ENCODE results near the gene UGT1A10. TPM values are rescaled to one million over a fixed set of nuclear protein-coding genes. Genes with fewer than 3 reads are reported as not detected.

The UGT1A10 gene
- total and polyA plus RNA-seq, 2 of the 13 experiments (the other 11 are each of a cell fraction or from before 2014, with no cell fraction given): not detected

DNA sequence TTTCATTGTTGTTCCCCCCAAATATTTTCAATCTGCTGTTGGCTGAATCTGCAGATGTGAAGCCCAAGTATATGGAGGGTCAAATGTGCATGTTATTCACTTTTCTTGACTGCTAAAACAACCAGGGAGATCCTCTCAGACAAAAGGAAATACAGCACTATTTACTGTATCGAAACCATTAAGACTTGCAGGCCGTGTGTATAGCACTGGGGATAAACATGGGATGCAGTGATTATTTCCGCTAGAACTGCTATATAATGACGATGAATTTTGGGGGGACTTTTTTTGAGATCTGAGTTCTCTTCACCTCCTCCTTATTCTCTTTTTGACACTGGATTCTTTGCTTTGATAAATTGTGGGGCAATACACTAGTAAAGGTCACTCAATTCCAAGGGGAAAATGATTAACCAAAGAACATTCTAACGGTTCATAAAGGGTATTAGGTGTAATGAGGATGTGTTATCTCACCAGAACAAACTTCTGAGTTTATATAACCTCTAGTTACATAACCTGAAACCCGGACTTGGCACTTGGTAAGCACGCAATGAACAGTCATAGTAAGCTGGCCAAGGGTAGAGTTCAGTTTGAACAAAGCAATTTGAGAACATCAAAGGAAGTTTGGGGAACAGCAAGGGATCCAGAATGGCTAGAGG, 120.3 kb downstream of the UGT1A10 start (continued):
- TF ChIP-seq RAD21 (CRISPR knock-in tag; IDR thresholded peaks at IDR 0.05) (no peak), ZNF839 (CRISPR knock-in tag; IDR thresholded peaks at IDR 0.05; ENCODE audit: borderline replicate concordance) (no peak), RXRB (CRISPR knock-in tag; IDR thresholded peaks at IDR 0.05; ENCODE audit: borderline replicate concordance) (peak; percentile 99), ZNF564 (CRISPR knock-in tag; IDR thresholded peaks at IDR 0.05) (no peak), ZNF782 (CRISPR knock-in tag; IDR thresholded peaks at IDR 0.05; ENCODE audit: borderline replicate concordance) (no peak), TCF12 (IDR thresholded peaks at IDR 0.05) (no peak), TCF12 (CRISPR knock-in tag; IDR thresholded peaks at IDR 0.05) (peak; percentile 97), SMAD3 (CRISPR knock-in tag; IDR thresholded peaks at IDR 0.05) (peak; percentile 90), KAT8 (CRISPR knock-in tag; IDR thresholded peaks at IDR 0.05) (peak; percentile 73), ZNF430 (CRISPR knock-in tag; IDR thresholded peaks at IDR 0.05) (peak; percentile 63; the same call in 1 of the 2 replicates), RORA (CRISPR knock-in tag; IDR thresholded peaks at IDR 0.05) (no peak), HMG20B (CRISPR knock-in tag; conservative IDR thresholded peaks at IDR 0.05) (peak; percentile 99), ZNF235 (CRISPR knock-in tag; IDR thresholded peaks at IDR 0.05; ENCODE audit: borderline replicate concordance) (peak; percentile 80; the same call in 1 of the 2 replicates), GTF3A (CRISPR knock-in tag; conservative IDR thresholded peaks at IDR 0.05) (no peak), TBP (CRISPR knock-in tag; IDR thresholded peaks at IDR 0.05) (no peak), FOXK1 (CRISPR knock-in tag; IDR thresholded peaks at IDR 0.05; ENCODE audit: borderline replicate concordance, low read depth) (peak; percentile 93; the same call in 1 of the 2 replicates), CEBPG (CRISPR knock-in tag; IDR thresholded peaks at IDR 0.05) (peak; percentile 85), SATB2 (CRISPR knock-in tag; IDR thresholded peaks at IDR 0.05) (0 out of 2 replicates have a peak, but pooled peaks have one; percentile 63), SNAPC2 (CRISPR knock-in tag; IDR thresholded peaks at IDR 0.05) (peak; percentile 82; the same call in 1 of the 2 replicates)
- TF ChIP-seq, protein P1, sequence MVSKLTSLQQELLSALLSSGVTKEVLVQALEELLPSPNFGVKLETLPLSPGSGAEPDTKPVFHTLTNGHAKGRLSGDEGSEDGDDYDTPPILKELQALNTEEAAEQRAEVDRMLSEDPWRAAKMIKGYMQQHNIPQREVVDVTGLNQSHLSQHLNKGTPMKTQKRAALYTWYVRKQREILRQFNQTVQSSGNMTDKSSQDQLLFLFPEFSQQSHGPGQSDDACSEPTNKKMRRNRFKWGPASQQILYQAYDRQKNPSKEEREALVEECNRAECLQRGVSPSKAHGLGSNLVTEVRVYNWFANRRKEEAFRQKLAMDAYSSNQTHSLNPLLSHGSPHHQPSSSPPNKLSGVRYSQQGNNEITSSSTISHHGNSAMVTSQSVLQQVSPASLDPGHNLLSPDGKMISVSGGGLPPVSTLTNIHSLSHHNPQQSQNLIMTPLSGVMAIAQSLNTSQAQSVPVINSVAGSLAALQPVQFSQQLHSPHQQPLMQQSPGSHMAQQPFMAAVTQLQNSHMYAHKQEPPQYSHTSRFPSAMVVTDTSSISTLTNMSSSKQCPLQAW (CRISPR knock-in tag; IDR thresholded peaks at IDR 0.05): peak; percentile 99
- TF ChIP-seq, protein P2, sequence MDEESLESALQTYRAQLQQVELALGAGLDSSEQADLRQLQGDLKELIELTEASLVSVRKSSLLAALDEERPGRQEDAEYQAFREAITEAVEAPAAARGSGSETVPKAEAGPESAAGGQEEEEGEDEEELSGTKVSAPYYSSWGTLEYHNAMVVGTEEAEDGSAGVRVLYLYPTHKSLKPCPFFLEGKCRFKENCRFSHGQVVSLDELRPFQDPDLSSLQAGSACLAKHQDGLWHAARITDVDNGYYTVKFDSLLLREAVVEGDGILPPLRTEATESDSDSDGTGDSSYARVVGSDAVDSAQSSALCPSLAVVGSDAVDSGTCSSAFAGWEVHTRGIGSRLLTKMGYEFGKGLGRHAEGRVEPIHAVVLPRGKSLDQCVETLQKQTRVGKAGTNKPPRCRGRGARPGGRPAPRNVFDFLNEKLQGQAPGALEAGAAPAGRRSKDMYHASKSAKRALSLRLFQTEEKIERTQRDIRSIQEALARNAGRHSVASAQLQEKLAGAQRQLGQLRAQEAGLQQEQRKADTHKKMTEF (CRISPR knock-in tag; IDR thresholded peaks at IDR 0.05): peak; percentile 96
- TF ChIP-seq, protein P3, sequence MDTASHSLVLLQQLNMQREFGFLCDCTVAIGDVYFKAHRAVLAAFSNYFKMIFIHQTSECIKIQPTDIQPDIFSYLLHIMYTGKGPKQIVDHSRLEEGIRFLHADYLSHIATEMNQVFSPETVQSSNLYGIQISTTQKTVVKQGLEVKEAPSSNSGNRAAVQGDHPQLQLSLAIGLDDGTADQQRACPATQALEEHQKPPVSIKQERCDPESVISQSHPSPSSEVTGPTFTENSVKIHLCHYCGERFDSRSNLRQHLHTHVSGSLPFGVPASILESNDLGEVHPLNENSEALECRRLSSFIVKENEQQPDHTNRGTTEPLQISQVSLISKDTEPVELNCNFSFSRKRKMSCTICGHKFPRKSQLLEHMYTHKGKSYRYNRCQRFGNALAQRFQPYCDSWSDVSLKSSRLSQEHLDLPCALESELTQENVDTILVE (CRISPR knock-in tag; IDR thresholded peaks at IDR 0.05): peak; percentile 84; the same call in 1 of the 2 replicates
- TF ChIP-seq, protein P4, sequence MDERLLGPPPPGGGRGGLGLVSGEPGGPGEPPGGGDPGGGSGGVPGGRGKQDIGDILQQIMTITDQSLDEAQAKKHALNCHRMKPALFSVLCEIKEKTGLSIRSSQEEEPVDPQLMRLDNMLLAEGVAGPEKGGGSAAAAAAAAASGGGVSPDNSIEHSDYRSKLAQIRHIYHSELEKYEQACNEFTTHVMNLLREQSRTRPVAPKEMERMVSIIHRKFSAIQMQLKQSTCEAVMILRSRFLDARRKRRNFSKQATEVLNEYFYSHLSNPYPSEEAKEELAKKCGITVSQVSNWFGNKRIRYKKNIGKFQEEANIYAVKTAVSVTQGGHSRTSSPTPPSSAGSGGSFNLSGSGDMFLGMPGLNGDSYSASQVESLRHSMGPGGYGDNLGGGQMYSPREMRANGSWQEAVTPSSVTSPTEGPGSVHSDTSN (CRISPR knock-in tag; IDR thresholded peaks at IDR 0.05): 0 out of 2 replicates have a peak, but pooled peaks have one; percentile 46
- TF ChIP-seq, protein P5, sequence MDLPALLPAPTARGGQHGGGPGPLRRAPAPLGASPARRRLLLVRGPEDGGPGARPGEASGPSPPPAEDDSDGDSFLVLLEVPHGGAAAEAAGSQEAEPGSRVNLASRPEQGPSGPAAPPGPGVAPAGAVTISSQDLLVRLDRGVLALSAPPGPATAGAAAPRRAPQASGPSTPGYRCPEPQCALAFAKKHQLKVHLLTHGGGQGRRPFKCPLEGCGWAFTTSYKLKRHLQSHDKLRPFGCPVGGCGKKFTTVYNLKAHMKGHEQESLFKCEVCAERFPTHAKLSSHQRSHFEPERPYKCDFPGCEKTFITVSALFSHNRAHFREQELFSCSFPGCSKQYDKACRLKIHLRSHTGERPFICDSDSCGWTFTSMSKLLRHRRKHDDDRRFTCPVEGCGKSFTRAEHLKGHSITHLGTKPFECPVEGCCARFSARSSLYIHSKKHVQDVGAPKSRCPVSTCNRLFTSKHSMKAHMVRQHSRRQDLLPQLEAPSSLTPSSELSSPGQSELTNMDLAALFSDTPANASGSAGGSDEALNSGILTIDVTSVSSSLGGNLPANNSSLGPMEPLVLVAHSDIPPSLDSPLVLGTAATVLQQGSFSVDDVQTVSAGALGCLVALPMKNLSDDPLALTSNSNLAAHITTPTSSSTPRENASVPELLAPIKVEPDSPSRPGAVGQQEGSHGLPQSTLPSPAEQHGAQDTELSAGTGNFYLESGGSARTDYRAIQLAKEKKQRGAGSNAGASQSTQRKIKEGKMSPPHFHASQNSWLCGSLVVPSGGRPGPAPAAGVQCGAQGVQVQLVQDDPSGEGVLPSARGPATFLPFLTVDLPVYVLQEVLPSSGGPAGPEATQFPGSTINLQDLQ (CRISPR knock-in tag; IDR thresholded peaks at IDR 0.05): no peak
